Upper lobe of left lung (tissue), 4 donors: ENCODE results near the gene MEGF11.

ENCODE experiments used
- POLR2A ChIP-seq, 4 donors: fragments of 450-650 bp; IDR thresholded peaks; one replicate each; pipeline ENCODE4 v1.5.1; 2016 to 2017; ENCODE audit warnings: antibody characterized with exemption in 4 of 4, mild to moderate bottlenecking in 2 of 4
- POLR2AphosphoS5 ChIP-seq, 2 donors: sonication (generic); formaldehyde crosslinking; IDR thresholded peaks; one replicate each; pipeline ENCODE4 v1.5.1; 2017; ENCODE audit warnings: antibody characterized with exemption in 2 of 2
- TF ChIP-seq, protein P1 (sequence below), 6 experiments: fragments of 450-650 bp in 4 of 6; fragments of 200-600 bp in 2 of 6; sonication (generic) in 2 of 6; IDR thresholded peaks; one replicate each; pipeline ENCODE4 v1.5.1; 2016 to 2019; ENCODE audit warnings: antibody characterized with exemption in 6 of 6

DNA sequence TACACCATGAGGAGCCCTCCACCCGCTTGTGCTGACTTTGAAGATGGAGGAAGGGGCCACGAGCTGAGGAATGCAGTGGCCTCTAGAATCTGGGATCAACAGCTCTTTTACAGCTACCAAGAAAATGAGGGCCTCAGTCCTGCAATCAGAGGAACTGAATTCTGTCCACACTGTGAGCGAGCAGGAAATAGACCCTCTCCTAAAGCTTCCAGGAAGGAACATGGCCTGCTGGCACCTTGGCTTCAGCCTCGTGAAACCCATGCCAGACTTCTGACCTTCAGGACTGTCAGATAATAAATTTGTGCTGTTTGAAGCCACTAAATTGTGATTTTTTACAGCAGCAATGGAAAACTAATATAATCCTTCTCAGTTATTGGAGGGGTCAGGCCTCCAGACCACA is 322.3 kb downstream of the MEGF11 start:
- TF ChIP-seq, protein P1, sequence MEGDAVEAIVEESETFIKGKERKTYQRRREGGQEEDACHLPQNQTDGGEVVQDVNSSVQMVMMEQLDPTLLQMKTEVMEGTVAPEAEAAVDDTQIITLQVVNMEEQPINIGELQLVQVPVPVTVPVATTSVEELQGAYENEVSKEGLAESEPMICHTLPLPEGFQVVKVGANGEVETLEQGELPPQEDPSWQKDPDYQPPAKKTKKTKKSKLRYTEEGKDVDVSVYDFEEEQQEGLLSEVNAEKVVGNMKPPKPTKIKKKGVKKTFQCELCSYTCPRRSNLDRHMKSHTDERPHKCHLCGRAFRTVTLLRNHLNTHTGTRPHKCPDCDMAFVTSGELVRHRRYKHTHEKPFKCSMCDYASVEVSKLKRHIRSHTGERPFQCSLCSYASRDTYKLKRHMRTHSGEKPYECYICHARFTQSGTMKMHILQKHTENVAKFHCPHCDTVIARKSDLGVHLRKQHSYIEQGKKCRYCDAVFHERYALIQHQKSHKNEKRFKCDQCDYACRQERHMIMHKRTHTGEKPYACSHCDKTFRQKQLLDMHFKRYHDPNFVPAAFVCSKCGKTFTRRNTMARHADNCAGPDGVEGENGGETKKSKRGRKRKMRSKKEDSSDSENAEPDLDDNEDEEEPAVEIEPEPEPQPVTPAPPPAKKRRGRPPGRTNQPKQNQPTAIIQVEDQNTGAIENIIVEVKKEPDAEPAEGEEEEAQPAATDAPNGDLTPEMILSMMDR (IDR thresholded peaks at IDR 0.05): no peak
- TF ChIP-seq POLR2A (IDR thresholded peaks at IDR 0.05) (no peak), POLR2AphosphoS5 (IDR thresholded peaks at IDR 0.05) (no peak)
